SK-N-MC (cell line): Measurements from ENCODE around the gene RPA1.
A peak's percentile ranks its signal among the peaks of the same experiment; 100 is the strongest.
"Not testable (repeated sequence)": the region's sequence is repeated elsewhere in the genome, so short reads cannot be mapped to it uniquely, and the experiment has no call there.

Experiments used
- DNase-seq: peaks from one replicate; pipeline ENCODE4 v3.0.0-alpha.2; 2011; ENCODE audit warnings: low read depth, low spot score
- H3K27ac ChIP-seq: fragments of 200-600 bp; sonication (generic); 2 replicates; pipeline ENCODE4 v1.5.1; 2016; ENCODE audit warnings: mixed run types
- H3K36me3 ChIP-seq: fragments of 200-600 bp; sonication (generic); 2 replicates; pipeline ENCODE4 v1.6.1; 2017; ENCODE audit warnings: antibody characterized with exemption, low read length, mixed read lengths; ENCODE audit not compliant: insufficient read depth
- H3K4me3 ChIP-seq: fragments of 200-600 bp; sonication (generic); 2 replicates; pipeline ENCODE4 v1.5.1; 2016
- H3K9ac ChIP-seq: fragments of 200-600 bp; sonication (generic); 2 replicates; pipeline ENCODE4 v1.8.0; 2017; ENCODE audit warnings: mixed run types, mixed read lengths; ENCODE audit not compliant: insufficient read length
- H3K9me3 ChIP-seq: fragments of 200-600 bp; sonication (generic); 2 replicates; pipeline ENCODE4 v1.6.1; 2017; ENCODE audit warnings: low read depth, mild to moderate bottlenecking, antibody characterized with exemption, low read length, moderate library complexity, mixed read lengths
- EZH2 ChIP-seq: fragments of 200-600 bp; sonication (generic); IDR thresholded peaks from one replicate; pipeline ENCODE4 v1.6.1; 2017; ENCODE audit warnings: antibody characterized with exemption
- FOXP2 ChIP-seq: optimal IDR thresholded peaks from 2 replicates; pipeline ENCODE3; 2011; ENCODE audit warnings: mild to moderate bottlenecking, moderate library complexity; ENCODE audit not compliant: insufficient read depth; ENCODE audit errors: extremely low read length, control extremely low read depth
- POLR2AphosphoS5 ChIP-seq: IDR thresholded peaks from 2 replicates; pipeline ENCODE4 v1.6.1; 2012; ENCODE audit warnings: mild to moderate bottlenecking, low read depth, low read length, borderline replicate concordance

Gene RPA1

GRCh38 chr17:1807890-1808289 is 21.9 kb upstream of the RPA1 start:
- H3K4me3 ChIP-seq, result no peak overlapping the region
- H3K27ac ChIP-seq, result no peak overlapping the region
- H3K36me3 ChIP-seq, result peaks cover 37% of the 10 kb centered on the region
- H3K9ac ChIP-seq, result no peak overlapping the region
- no peaks in the 10 kb centered on the region for H3K9me3 ChIP-seq
- DNase-seq, result no peak
- no peak for TF ChIP-seq POLR2AphosphoS5
- TF ChIP-seq EZH2, result no peak
- TF ChIP-seq FOXP2, result no peak

GRCh38 chr17:1808644-1809043 is 21.2 kb upstream of the RPA1 start:
- H3K4me3 ChIP-seq, result no peak overlapping the region
- DNase-seq, result no peak
- H3K9ac ChIP-seq, result peak overlapping the region; percentile 51
- H3K9me3 ChIP-seq, result no peaks in the 10 kb centered on the region
- TF ChIP-seq EZH2 (no peak), POLR2AphosphoS5 (no peak), FOXP2 (no peak)
- H3K36me3 ChIP-seq, result peaks cover 42% of the 10 kb centered on the region
- H3K27ac ChIP-seq, result peak overlapping the region; percentile 67

- H3K9ac ChIP-seq, H3K9me3 ChIP-seq, H3K27ac ChIP-seq, H3K4me3 ChIP-seq, DNase-seq: not testable (repeated sequence)
- peaks cover 37% of the 10 kb centered on the region for H3K36me3 ChIP-seq
Observed at GRCh38 chr17:1809815-1810214, 20.0 kb upstream of the RPA1 start.

GRCh38 chr17:1810450-1811103 is 19.2 kb upstream of the RPA1 start:
- TF ChIP-seq POLR2AphosphoS5 (no peak), FOXP2 (no peak), EZH2 (no peak)
- Histone ChIP-seq H3K27ac (no peak overlapping the region), H3K4me3 (no peak overlapping the region), H3K36me3 (peaks cover 35% of the 10 kb centered on the region), H3K9ac (no peak overlapping the region), H3K9me3 (no peaks in the 10 kb centered on the region)
- no peak for DNase-seq

- no peak for DNase-seq
- Histone ChIP-seq H3K9me3 (no peaks in the 10 kb centered on the region), H3K9ac (no peak overlapping the region), H3K36me3 (peaks cover 31% of the 10 kb centered on the region), H3K27ac (no peak overlapping the region), H3K4me3 (no peak overlapping the region)
- TF ChIP-seq POLR2AphosphoS5, result no peak
- TF ChIP-seq FOXP2, result no peak
- TF ChIP-seq EZH2, result no peak
Observed at GRCh38 chr17:1813088-1813487, 16.7 kb upstream of the RPA1 start.

GRCh38 chr17:1820528-1821252 is 9.1 kb upstream of the RPA1 start:
- Histone ChIP-seq H3K36me3 (peaks cover 43% of the 10 kb centered on the region), H3K27ac (peak overlapping the region; percentile 62), H3K9ac (no peak overlapping the region), H3K4me3 (no peak overlapping the region), H3K9me3 (no peaks in the 10 kb centered on the region)
- DNase-seq, result no peak
- TF ChIP-seq POLR2AphosphoS5, result no peak
- no peak for TF ChIP-seq FOXP2
- no peak for TF ChIP-seq EZH2

- Histone ChIP-seq H3K9ac (peak overlapping the region; percentile 94), H3K27ac (peak overlapping the region; percentile 71; the same call in 1 of the 2 replicates), H3K9me3 (no peaks in the 10 kb centered on the region), H3K36me3 (peaks cover 31% of the 10 kb centered on the region), H3K4me3 (peak overlapping the region; percentile 99)
- no peak for TF ChIP-seq EZH2
- TF ChIP-seq FOXP2, result no peak
- TF ChIP-seq POLR2AphosphoS5, result no peak
- no peak for DNase-seq
Observed at GRCh38 chr17:1829216-1829591, 601 bp upstream of the RPA1 start.

GRCh38 chr17:1830288-1830687 is 483 bp downstream of the RPA1 start:
- no peak overlapping the region for H3K27ac ChIP-seq
- no peaks in the 10 kb centered on the region for H3K9me3 ChIP-seq
- H3K4me3 ChIP-seq, result peak overlapping the region; percentile 99
- TF ChIP-seq FOXP2 (no peak), POLR2AphosphoS5 (no peak), EZH2 (no peak)
- no peak for DNase-seq
- peak overlapping the region; percentile 94 for H3K9ac ChIP-seq
- peaks cover 28% of the 10 kb centered on the region for H3K36me3 ChIP-seq
